Common myeloid progenitor, CD34-positive (primary cell): ENCODE data around the gene ALDH18A1.
"Not testable (repeated sequence)": the region's sequence is repeated elsewhere in the genome, so short reads cannot be mapped to it uniquely, and the experiment has no call there.

Experiments
- CTCF ChIA-PET: fragments of 350-600 bp; sonication (Branson Sonifier 250); formaldehyde crosslinking; loops from one replicate; lab custom pipeline; 2021; ENCODE audit warnings: antibody characterized with exemption; lab: Charles Lee
- POLR2A ChIA-PET: fragments of 350-600 bp; sonication (Branson Sonifier 250); formaldehyde crosslinking; loops from one replicate; lab custom pipeline; 2021; ENCODE audit warnings: antibody characterized with exemption; lab: Charles Lee
- DNase-seq, 3 donors: peaks; one replicate each; pipeline versions ENCODE4 v3.0.0 to v3.0.0-alpha.2; 2013
- H3K27ac ChIP-seq, 2 experiments: 1 replicate in 1 of 2; 2 replicates in 1 of 2; pipeline ENCODE4 v1.7.0; 2013; ENCODE audit warnings: inconsistent platforms in 2 of 2, low read length in 2 of 2, mild to moderate bottlenecking in 2 of 2, low read depth in 1 of 2, moderate library complexity in 1 of 2; ENCODE audit not compliant: severe bottlenecking in 2 of 2, insufficient read depth in 1 of 2, poor library complexity in 1 of 2
- H3K27me3 ChIP-seq, 5 experiments: replicated peaks in 2 of 5; 1 replicate in 3 of 5; 2 replicates in 2 of 5; pipeline versions ENCODE4 v1.6.1 to v1.7.0; 2013; ENCODE audit warnings: low read length in 4 of 5, mild to moderate bottlenecking in 2 of 5, moderate library complexity in 2 of 5, inconsistent platforms in 1 of 5; ENCODE audit not compliant: insufficient read depth in 5 of 5, control insufficient read depth in 4 of 5
- H3K36me3 ChIP-seq, 4 experiments: 1 replicate in 2 of 4; 2 replicates in 2 of 4; pipeline versions ENCODE4 v1.6.1 to v1.7.0; 2013; ENCODE audit warnings: low read length in 3 of 4, control low read depth in 1 of 4, mild to moderate bottlenecking in 1 of 4; ENCODE audit not compliant: control insufficient read depth in 4 of 4, insufficient read depth in 4 of 4
- H3K4me1 ChIP-seq, 4 experiments: 1 replicate in 3 of 4; 2 replicates in 1 of 4; pipeline versions ENCODE4 v1.6.1 to v1.7.1; 2013; ENCODE audit warnings: low read length in 3 of 4, mild to moderate bottlenecking in 3 of 4, control low read depth in 1 of 4, inconsistent platforms in 1 of 4, moderate library complexity in 1 of 4; ENCODE audit not compliant: control insufficient read depth in 4 of 4, insufficient read depth in 4 of 4; ENCODE audit errors: control extremely low read depth in 1 of 4
- H3K4me3 ChIP-seq, 7 experiments: 1 replicate in 4 of 7; 2 replicates in 3 of 7; pipeline versions ENCODE4 v1.5.1 to v1.7.0; 2013; ENCODE audit warnings: mild to moderate bottlenecking in 7 of 7, low read length in 6 of 7, moderate library complexity in 6 of 7, inconsistent platforms in 2 of 7, low read depth in 2 of 7, control low read depth in 1 of 7; ENCODE audit not compliant: insufficient read depth in 4 of 7, control insufficient read depth in 1 of 7; ENCODE audit errors: extremely low read depth in 1 of 7
- H3K9me3 ChIP-seq, 5 experiments: 1 replicate in 4 of 5; 2 replicates in 1 of 5; pipeline versions ENCODE4 v1.6.1 to v1.7.1; 2013; ENCODE audit warnings: low read length in 4 of 5, mild to moderate bottlenecking in 2 of 5, inconsistent platforms in 1 of 5, low read depth in 1 of 5, moderate library complexity in 1 of 5; ENCODE audit not compliant: control insufficient read depth in 4 of 5, insufficient read depth in 2 of 5; ENCODE audit errors: control extremely low read depth in 1 of 5
- WGBS: methylation state at CpG from one replicate; pipeline ENCODE4 v1.1.5; 2013; ENCODE audit not compliant: insufficient coverage; 5-methylcytosine and 5-hydroxymethylcytosine counted together

The ALDH18A1 gene

DNA sequence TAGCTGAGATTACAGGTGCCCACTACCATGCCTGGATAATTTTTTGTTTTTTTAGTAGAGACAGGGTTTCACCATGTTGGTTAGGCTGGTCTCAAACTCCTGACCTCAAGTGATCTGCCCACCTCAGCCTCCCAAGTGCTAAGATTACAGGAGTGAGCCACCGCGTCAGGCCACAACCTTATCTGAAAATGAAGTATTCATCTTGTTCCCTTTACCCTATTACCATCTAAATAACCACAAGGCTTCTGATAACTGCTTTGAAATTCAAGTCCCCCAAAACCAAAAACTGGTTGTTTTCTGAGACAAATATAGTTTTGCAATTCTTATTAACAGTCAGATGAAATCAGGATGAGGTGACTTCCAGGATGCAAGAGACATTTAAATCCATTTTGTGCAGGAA, 34.8 kb upstream of the ALDH18A1 start:
- Histone ChIP-seq H3K27me3 (no peaks in the 10 kb centered on the region), H3K4me3 (no peak overlapping the region), H3K9me3 (no peaks in the 10 kb centered on the region), H3K36me3 (peaks cover 6 to 46% (median 28%) of the 10 kb centered on the region in 4 experiments), H3K4me1 (peaks cover 7 to 18% (median 13%) of the 10 kb centered on the region in 4 experiments), H3K27ac (no peak overlapping the region)
- CTCF ChIA-PET = interaction anchor here (0.8 to 5.4 kb wide), 2 partner anchors 11 to 151 kb away, joined by 3 to 110 read pairs; no protein-coding TSS in a partner anchor
- WGBS = no CpG with 5 or more reads among the region's 2 CpGs
- DNase-seq = peak in 2 of 3 donors; percentile 7
- POLR2A ChIA-PET = no interaction called here

DNA sequence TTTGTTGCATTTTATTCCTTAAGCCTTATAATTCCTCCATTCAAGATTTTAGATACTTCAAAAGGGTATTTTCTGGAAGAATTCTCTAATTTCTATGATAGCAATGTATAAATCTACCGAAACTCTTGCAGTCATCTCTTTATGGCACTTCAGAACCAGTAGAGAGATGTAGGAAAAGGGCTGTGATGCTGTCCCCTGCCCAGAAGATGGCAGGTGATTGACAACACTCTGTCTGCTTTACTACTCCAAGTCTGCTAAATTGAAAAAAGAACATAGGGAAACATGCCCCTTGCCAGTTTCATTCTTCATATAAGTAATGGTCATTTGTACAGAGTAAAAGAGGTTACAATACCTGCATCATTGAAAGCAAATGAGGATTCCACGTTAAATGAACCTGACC, 32.1 kb upstream of the ALDH18A1 start:
- ChIA-PET POLR2A (interaction anchor here (1.4 kb wide), 1 partner anchor 11 kb away, joined by 5 read pairs; no protein-coding TSS in a partner anchor), CTCF (interaction anchor here (0.9 to 1.3 kb wide), 4 partner anchors 14 to 176 kb away, joined by 3 to 5 read pairs (median 3); no protein-coding TSS in a partner anchor)
- Histone ChIP-seq H3K4me3 (no peak overlapping the region), H3K27me3 (no peaks in the 10 kb centered on the region), H3K27ac (no peak overlapping the region), H3K4me1 (peaks cover 7 to 18% (median 13%) of the 10 kb centered on the region in 4 experiments), H3K9me3 (no peaks in the 10 kb centered on the region), H3K36me3 (peaks cover 16 to 69% (median 44%) of the 10 kb centered on the region in 4 experiments)
- WGBS = 100% methylated on average over 1 of the region's 2 CpGs
- peak in 1 of 3 donors; percentile 2 for DNase-seq

DNA sequence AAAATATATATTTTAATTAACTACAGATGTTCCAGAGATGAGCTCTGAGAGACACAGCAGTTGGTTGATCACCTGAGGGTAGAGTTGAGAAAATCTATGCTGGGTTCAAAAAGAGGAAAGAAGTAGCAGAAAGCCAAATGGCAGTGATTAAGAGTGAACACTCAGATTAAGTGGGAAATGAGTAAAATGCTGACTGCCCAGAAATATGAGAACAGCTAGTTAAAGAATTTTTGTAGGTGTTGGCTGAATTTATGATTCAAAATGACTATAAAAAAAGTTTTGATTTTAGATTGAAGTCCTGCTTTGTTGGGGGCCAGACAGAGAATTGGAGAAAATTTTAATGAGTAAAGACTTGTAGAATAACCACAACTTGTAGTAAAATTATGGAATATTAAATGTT, 27.5 kb upstream of the ALDH18A1 start:
- POLR2A ChIA-PET = no interaction called here
- peaks cover 18 to 80% (median 58%) of the 10 kb centered on the region in 4 experiments for H3K36me3 ChIP-seq
- no peaks in the 10 kb centered on the region for H3K9me3 ChIP-seq
- H3K4me3 ChIP-seq = no peak overlapping the region
- DNase-seq = no peak
- CTCF ChIA-PET = interaction anchor here (2.3 kb wide), 1 partner anchor 9 kb away, joined by 11 read pairs; the partner anchor contains the start of gene TCTN3
- no peaks in the 10 kb centered on the region for H3K4me1 ChIP-seq
- H3K27me3 ChIP-seq = no peaks in the 10 kb centered on the region
- no peak overlapping the region for H3K27ac ChIP-seq

DNA sequence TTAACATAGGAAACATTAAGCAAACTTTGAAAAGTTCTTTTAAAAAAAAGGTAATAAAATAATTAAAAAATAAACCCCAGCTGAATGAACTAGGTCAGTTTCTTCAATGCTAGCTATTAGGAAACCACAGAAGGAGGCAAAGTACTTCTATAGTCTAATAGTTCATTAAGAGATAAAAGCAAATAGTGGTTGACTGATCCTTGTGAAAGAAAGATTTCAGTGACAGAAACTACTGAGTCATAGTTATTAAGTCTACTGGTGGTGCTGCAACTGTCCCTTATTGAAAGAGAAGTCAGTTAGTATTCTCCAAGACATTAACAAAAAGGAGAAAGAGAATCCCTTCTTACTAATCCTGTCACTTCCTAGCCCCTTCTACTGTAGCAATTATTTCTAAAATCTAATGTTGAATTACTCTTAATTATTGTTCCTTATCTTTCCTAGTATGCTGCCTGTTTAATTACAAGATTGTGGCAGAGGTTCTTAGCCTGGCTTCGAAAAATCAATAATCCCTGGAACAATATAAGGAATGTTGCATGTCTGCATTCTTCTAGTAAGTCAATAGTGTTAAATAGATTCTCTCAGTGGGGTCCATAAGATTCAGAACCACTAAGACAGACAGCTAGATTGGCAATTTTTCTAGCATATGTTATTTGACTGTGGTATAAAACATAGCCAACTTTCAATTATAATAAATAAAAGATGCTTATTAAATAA, 19.0 kb upstream of the ALDH18A1 start:
- CTCF ChIA-PET = no interaction called here
- no CpG with 5 or more reads among the region's 1 CpG for WGBS
- peaks cover 4 to 32% (median 21%) of the 10 kb centered on the region in 4 experiments for H3K36me3 ChIP-seq

DNA sequence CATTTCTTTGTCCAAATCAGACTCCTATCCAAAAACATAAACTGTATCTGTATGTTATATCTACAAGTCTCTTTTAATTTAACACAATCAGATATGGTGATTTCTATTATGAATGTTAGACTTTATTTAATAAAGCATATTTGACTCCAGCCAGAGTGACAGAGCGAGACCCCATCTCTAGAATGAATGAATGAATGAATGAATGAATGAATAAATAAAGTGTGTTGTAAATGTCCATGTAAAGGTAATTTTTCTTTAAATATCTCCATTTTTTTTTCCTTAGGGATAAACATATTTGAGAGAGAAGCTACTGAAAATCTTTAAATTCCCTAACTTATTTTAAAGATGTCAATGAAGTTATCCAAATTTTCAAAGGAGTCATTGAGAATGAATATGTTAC, 18.1 kb upstream of the ALDH18A1 start:
- Histone ChIP-seq H3K36me3 (peaks cover 4 to 24% (median 15%) of the 10 kb centered on the region in 4 experiments), H3K27me3 (no peaks in the 10 kb centered on the region), H3K4me1 (no peaks in the 10 kb centered on the region), H3K27ac (no peak overlapping the region), H3K4me3 (no peak overlapping the region), H3K9me3 (no peaks in the 10 kb centered on the region)
- ChIA-PET CTCF (interaction anchor here (1.0 kb wide), 1 partner anchor 19 kb away, joined by 3 read pairs; the partner anchor contains the start of gene TCTN3), POLR2A (no interaction called here)
- no CpG with 5 or more reads among the region's 1 CpG for WGBS
- no peak for DNase-seq

More for the DNA sequence above, 19.0 kb upstream of the ALDH18A1 start:
- POLR2A ChIA-PET = no interaction called here
- Histone ChIP-seq H3K27ac (no peak overlapping the region), H3K4me1 (no peaks in the 10 kb centered on the region), H3K9me3 (no peaks in the 10 kb centered on the region), H3K27me3 (no peaks in the 10 kb centered on the region), H3K4me3 (no peak overlapping the region)
- no peak for DNase-seq

DNA sequence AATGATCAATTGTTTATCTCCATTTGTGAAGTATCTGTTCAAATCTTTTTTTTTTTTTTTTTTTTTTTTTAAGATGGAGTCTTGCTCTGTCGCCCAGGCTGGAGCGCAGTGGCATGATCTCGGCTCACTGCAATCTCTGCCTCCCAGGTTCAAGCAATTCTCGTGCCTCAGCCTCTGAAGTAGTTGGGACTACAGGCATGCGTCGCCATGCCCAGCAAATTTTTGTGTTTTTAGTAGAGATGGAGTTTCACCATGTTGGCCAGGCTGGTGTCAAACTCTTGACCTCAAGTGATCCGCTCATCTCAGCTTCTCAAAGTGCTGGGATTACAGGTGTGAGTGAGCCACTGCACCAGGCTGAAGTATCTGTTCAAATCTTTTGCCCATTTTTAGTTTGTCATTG, 16.1 kb upstream of the ALDH18A1 start:
- H3K4me1 ChIP-seq, DNase-seq, H3K27me3 ChIP-seq, POLR2A ChIA-PET, H3K4me3 ChIP-seq, H3K9me3 ChIP-seq, CTCF ChIA-PET, H3K27ac ChIP-seq: not testable (repeated sequence)
- peaks cover 4 to 22% (median 12%) of the 10 kb centered on the region in 4 experiments for H3K36me3 ChIP-seq
- WGBS = 96% methylated on average over 4 of the region's 7 CpGs

DNA sequence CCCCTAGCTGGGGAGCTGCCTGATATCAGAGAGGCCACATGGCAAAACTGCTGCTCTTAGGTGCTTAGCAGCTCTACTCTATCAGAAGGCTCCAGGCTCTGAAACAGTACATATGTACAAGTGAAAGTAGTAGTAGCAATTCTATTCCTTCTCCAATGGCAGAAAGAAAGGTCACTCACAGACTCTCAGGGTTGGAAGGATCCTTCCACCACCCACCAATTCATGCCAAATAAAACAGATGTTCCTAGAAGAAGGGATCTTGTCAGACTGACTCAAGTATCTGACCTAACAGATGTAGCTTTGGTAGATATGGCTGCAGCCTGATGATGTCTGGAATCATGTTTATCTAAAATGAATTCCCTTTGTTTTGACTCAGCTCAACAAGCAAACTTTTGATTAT, 8.0 kb upstream of the ALDH18A1 start:
- Histone ChIP-seq H3K27me3 (no peaks in the 10 kb centered on the region), H3K36me3 (peaks cover 2 to 28% (median 16%) of the 10 kb centered on the region in 4 experiments), H3K4me1 (no peaks in the 10 kb centered on the region), H3K27ac (no peak overlapping the region), H3K9me3 (no peaks in the 10 kb centered on the region), H3K4me3 (no peak overlapping the region)
- peak in 2 of 3 donors; percentile 14 to 55 for DNase-seq
- CTCF ChIA-PET = interaction anchor here (1.2 kb wide), 1 partner anchor 13 kb away, joined by 3 read pairs; no protein-coding TSS in a partner anchor
- POLR2A ChIA-PET = no interaction called here
